MCF 10A (cell line): ENCODE measurements around the gene TIMMDC1. TPM values are rescaled to one million over a fixed set of nuclear protein-coding genes. Genes with fewer than 3 reads are reported as not detected.
A peak's percentile ranks its signal among the peaks of the same experiment; 100 is the strongest.

ENCODE experiments used
- BruUV-seq: library from RNA; stranded (reverse); fragments of 400-500 nt; replicated peaks from 2 replicates; lab custom pipeline; 2021; lab: Mats Ljungman, UMichigan
- CTCF ChIA-PET: fragments of 300-600 bp; sonication (Branson Sonifier 250); formaldehyde crosslinking; extraction: SDS; loops from one replicate; lab custom pipeline; 2021; ENCODE audit warnings: antibody characterized with exemption, inconsistent platforms; lab: Yijun Ruan, JAX
- POLR2A ChIA-PET: fragments of 300-600, 350-650 bp; sonication (Branson Sonifier 250); formaldehyde crosslinking; extraction: SDS; loops from one replicate; lab custom pipeline; 2020; ENCODE audit warnings: antibody characterized with exemption, inconsistent platforms; lab: Yijun Ruan, JAX
- DNase-seq: peaks from one replicate; pipeline ENCODE4 v3.0.0-alpha.2; 2018; ENCODE audit not compliant: unreplicated experiment
- H3K27ac Mint-ChIP-seq: one replicate; pipeline ENCODE4 v1.8.0; 2022; ENCODE audit warnings: mild to moderate bottlenecking, low read depth, mixed read lengths; ENCODE audit not compliant: unreplicated experiment
- H3K27me3 Mint-ChIP-seq: one replicate; pipeline ENCODE4 v1.8.0; 2022; ENCODE audit warnings: mixed read lengths; ENCODE audit not compliant: insufficient read depth, unreplicated experiment
- H3K36me3 Mint-ChIP-seq: one replicate; pipeline ENCODE4 v1.8.0; 2022; ENCODE audit warnings: mild to moderate bottlenecking, moderate library complexity, mixed read lengths; ENCODE audit not compliant: insufficient read depth, unreplicated experiment
- H3K4me1 Mint-ChIP-seq: one replicate; pipeline ENCODE4 v1.8.0; 2022; ENCODE audit warnings: mixed read lengths; ENCODE audit not compliant: insufficient read depth, unreplicated experiment
- H3K4me3 Mint-ChIP-seq: one replicate; pipeline ENCODE4 v1.8.0; 2022; ENCODE audit warnings: mild to moderate bottlenecking, moderate library complexity, mixed read lengths; ENCODE audit not compliant: unreplicated experiment
- H3K9me3 Mint-ChIP-seq: one replicate; pipeline ENCODE4 v1.8.0; 2022; ENCODE audit warnings: mixed read lengths; ENCODE audit not compliant: unreplicated experiment
- intact Hi-C: fragments of 100-400 bp; cut with micrococcal nuclease; formaldehyde crosslinking; loops from 2 replicates; pipeline ENCODE4 v1.14.1; 2022
- total RNA-seq: library from RNA; stranded (reverse); gene quantifications from 2 replicates; pipeline ENCODE4 v1.2.3, GENCODE V29; 2022
- TF ChIP-seq, protein P1 (sequence below): fragments of 200-600 bp; IDR thresholded peaks from one replicate; pipeline ENCODE4 v1.8.0; 2022; ENCODE audit warnings: antibody characterized with exemption, mild to moderate bottlenecking; ENCODE audit not compliant: unreplicated experiment

Gene TIMMDC1
- total RNA-seq, 1 experiment from 2014 or later = 113 TPM

DNA sequence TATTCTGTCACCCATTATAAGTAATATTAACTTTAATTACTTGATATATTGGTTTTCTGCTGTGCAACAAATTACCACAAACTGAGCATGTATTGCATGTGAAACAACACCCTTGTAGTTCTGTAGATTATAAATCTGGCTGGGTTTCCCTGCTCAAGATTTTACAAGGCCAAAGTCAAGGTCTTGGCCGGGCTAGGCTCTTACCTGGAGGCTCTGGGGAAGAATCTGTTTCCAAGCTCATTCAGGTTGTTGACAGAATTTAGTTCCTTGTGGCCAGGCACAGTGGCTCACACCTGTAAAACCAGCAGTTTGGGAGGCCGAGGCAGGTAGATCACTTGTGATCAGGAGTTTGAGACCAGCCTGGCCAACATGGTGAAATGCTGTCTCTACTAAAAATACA lies 16.3 kb downstream of the TIMMDC1 start:
- POLR2A ChIA-PET = interaction anchor here (2.0 kb wide), 1 partner anchor 16 kb away, joined by 6 read pairs; the partner anchor contains the start of gene TIMMDC1
- peaks cover 5% of the 10 kb centered on the region for H3K4me1 Mint-ChIP-seq

DNA sequence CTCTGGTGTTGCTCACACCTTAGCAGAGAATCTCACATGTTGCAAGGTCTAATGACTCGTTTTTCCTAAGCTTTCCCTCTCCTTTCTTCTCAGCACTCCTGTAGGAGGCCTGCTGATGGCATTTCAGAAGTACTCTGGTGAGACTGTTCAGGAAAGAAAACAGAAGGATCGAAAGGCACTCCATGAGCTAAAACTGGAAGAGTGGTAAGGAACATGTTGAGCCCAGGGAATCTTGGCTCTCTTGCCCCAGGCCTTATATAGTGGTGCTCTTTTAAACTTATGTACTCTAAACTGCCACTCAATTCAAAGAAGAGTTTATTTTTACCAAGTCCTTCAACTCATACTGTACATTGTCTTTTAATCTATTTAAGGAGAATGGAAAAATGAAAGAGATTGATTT lies 18.8 kb downstream of the TIMMDC1 start:
- no peak for DNase-seq
- Mint-ChIP-seq H3K27ac (no peak overlapping the region), H3K9me3 (peaks cover 6% of the 10 kb centered on the region), H3K36me3 (peaks cover 74% of the 10 kb centered on the region), H3K4me1 (peaks cover 5% of the 10 kb centered on the region), H3K4me3 (no peak overlapping the region), H3K27me3 (no peaks in the 10 kb centered on the region)
- ChIA-PET CTCF (no interaction called here), POLR2A (interaction anchor here (0.6 to 1.5 kb wide), 3 partner anchors 17 to 257 kb away, joined by 3 to 4 read pairs (median 3); partner anchors contain the start of gene TIMMDC1)
- TF ChIP-seq, protein P1, sequence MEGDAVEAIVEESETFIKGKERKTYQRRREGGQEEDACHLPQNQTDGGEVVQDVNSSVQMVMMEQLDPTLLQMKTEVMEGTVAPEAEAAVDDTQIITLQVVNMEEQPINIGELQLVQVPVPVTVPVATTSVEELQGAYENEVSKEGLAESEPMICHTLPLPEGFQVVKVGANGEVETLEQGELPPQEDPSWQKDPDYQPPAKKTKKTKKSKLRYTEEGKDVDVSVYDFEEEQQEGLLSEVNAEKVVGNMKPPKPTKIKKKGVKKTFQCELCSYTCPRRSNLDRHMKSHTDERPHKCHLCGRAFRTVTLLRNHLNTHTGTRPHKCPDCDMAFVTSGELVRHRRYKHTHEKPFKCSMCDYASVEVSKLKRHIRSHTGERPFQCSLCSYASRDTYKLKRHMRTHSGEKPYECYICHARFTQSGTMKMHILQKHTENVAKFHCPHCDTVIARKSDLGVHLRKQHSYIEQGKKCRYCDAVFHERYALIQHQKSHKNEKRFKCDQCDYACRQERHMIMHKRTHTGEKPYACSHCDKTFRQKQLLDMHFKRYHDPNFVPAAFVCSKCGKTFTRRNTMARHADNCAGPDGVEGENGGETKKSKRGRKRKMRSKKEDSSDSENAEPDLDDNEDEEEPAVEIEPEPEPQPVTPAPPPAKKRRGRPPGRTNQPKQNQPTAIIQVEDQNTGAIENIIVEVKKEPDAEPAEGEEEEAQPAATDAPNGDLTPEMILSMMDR = no peak
- intact Hi-C loops = no loop called here
- BruUV-seq = no TSS peak

More for the DNA sequence above, 16.3 kb downstream of the TIMMDC1 start:
- no peak overlapping the region for H3K4me3 Mint-ChIP-seq
- no peak overlapping the region for H3K27ac Mint-ChIP-seq
- TF ChIP-seq, protein P1 = no peak
- DNase-seq = no peak
- peaks cover 65% of the 10 kb centered on the region for H3K36me3 Mint-ChIP-seq
- H3K9me3 Mint-ChIP-seq = peaks cover 6% of the 10 kb centered on the region
- intact Hi-C loops = no loop called here
- no peaks in the 10 kb centered on the region for H3K27me3 Mint-ChIP-seq
- CTCF ChIA-PET = no interaction called here
- BruUV-seq = no TSS peak

- Mint-ChIP-seq H3K4me3 (no peak overlapping the region), H3K27me3 (no peaks in the 10 kb centered on the region), H3K4me1 (peaks cover 2% of the 10 kb centered on the region), H3K9me3 (peaks cover 6% of the 10 kb centered on the region), H3K27ac (no peak overlapping the region), H3K36me3 (peaks cover 78% of the 10 kb centered on the region)
- no TSS peak for BruUV-seq
- no peak for DNase-seq
- intact Hi-C loops = no loop called here
- POLR2A ChIA-PET = interaction anchor here (0.9 to 1.5 kb wide), 3 partner anchors 18 to 20 kb away, joined by 3 to 6 read pairs (median 4); partner anchors contain the start of gene TIMMDC1
- CTCF ChIA-PET = no interaction called here
- TF ChIP-seq, protein P1 = no peak
Observed at GRCh38 chr3:119518026-119518425, 19.7 kb downstream of the TIMMDC1 start.

- peaks cover 30% of the 10 kb centered on the region for H3K36me3 Mint-ChIP-seq
- intact Hi-C loops = loop anchor here (10.0 kb wide), 1 partner anchor 150 kb away; the partner anchor contains the start of gene COX17
- ChIA-PET POLR2A (interaction anchor here (0.6 kb wide), 1 partner anchor 18 kb away, joined by 3 read pairs; no protein-coding TSS in a partner anchor), CTCF (interaction anchor here (0.5 to 1.0 kb wide), 3 partner anchors 23 to 155 kb away, joined by 3 to 4 read pairs (median 4); no protein-coding TSS in a partner anchor)
- BruUV-seq = no TSS peak
- H3K9me3 Mint-ChIP-seq = no peaks in the 10 kb centered on the region
- TF ChIP-seq, protein P1 = peak; percentile 6
- H3K4me1 Mint-ChIP-seq = peaks cover 11% of the 10 kb centered on the region
- no peak for DNase-seq
- no peak overlapping the region for H3K27ac Mint-ChIP-seq
- H3K4me3 Mint-ChIP-seq = no peak overlapping the region
- H3K27me3 Mint-ChIP-seq = no peaks in the 10 kb centered on the region
Observed at GRCh38 chr3:119524931-119525662, 26.8 kb downstream of the TIMMDC1 start.
